Gastrocnemius medialis (tissue), 4 donors: Measurements from ENCODE around the gene ATG4D. TPM values are rescaled to one million over a fixed set of nuclear protein-coding genes. Genes with fewer than 3 reads are reported as not detected.
"Not testable (repeated sequence)": the region's sequence is repeated elsewhere in the genome, so short reads cannot be mapped to it uniquely, and the experiment has no call there.

Source experiments
- ATAC-seq, 2 donors: fragments of 150-250 bp; one replicate each; pipeline ENCODE4 v1.9.1; 2016
- DNase-seq, 2 donors: peaks; one replicate each; pipeline ENCODE4 v3.0.0-alpha.2; 2019
- H3K27ac ChIP-seq, 4 donors: fragments of 200-600 bp; sonication (generic); 1 replicate in 1 of 4; 2 replicates in 3 of 4; pipeline ENCODE4 v1.5.1; 2016 to 2018; ENCODE audit warnings: mild to moderate bottlenecking in 2 of 4, moderate library complexity in 1 of 4
- H3K27me3 ChIP-seq, 3 donors: fragments of 200-600 bp; sonication (generic) in 2 of 3; 1 replicate in 1 of 3; 2 replicates in 2 of 3; pipeline versions ENCODE4 v1.5.1 to v1.6.0; 2016 to 2019; ENCODE audit warnings: mild to moderate bottlenecking in 1 of 3, moderate library complexity in 1 of 3
- H3K36me3 ChIP-seq, 2 donors: fragments of 200-600 bp; sonication (generic) in 1 of 2; one replicate each; pipeline ENCODE4 v1.5.1; 2017 to 2018
- H3K4me1 ChIP-seq, 2 donors: fragments of 200-600 bp; sonication (generic) in 1 of 2; one replicate each; pipeline ENCODE4 v1.5.1; 2016 to 2017; ENCODE audit warnings: mild to moderate bottlenecking in 2 of 2
- H3K4me3 ChIP-seq, 4 donors: fragments of 200-600 bp; sonication (generic) in 3 of 4; 1 replicate in 1 of 4; 2 replicates in 3 of 4; pipeline ENCODE4 v1.5.1; 2016 to 2019; ENCODE audit warnings: mild to moderate bottlenecking in 2 of 4
- H3K9me3 ChIP-seq, 3 donors: fragments of 200-600 bp; sonication (generic) in 2 of 3; 1 replicate in 1 of 3; 2 replicates in 2 of 3; pipeline ENCODE4 v1.5.1; 2016 to 2019
- CTCF ChIP-seq, 5 experiments: fragments of 450-650 bp in 3 of 5; fragments of 200-600 bp in 2 of 5; sonication (generic) in 2 of 5; IDR thresholded peaks in 4 of 5; conservative IDR thresholded peaks in 1 of 5; 1 replicate in 4 of 5; 2 replicates in 1 of 5; pipeline ENCODE4 v1.5.1; 2016 to 2019; ENCODE audit warnings: antibody characterized with exemption in 5 of 5, mild to moderate bottlenecking in 3 of 5, moderate library complexity in 3 of 5
- POLR2A ChIP-seq, 2 donors: fragments of 450-650 bp; IDR thresholded peaks; one replicate each; pipeline ENCODE4 v1.6.1; 2017; ENCODE audit warnings: antibody characterized with exemption in 2 of 2, mild to moderate bottlenecking in 2 of 2, moderate library complexity in 2 of 2
- in situ Hi-C, 4 donors: fragments of 200-750 bp; cut with MboI; loops; one replicate each; pipeline versions ENCODE4 v1.15.0 to v1.8.0; 2017; ENCODE audit warnings: low sequenced_read_pairs in 4 of 4
- intact Hi-C: fragments of 100-400 bp; cut with DNase I; formaldehyde crosslinking; loops from one replicate; pipeline ENCODE4 v1.15.1; 2023; ENCODE audit warnings: low total_unique reads
- total RNA-seq, 4 donors: library from RNA; depleted of rRNA; stranded (reverse); fragments of >200 nt; gene quantifications; one replicate each; pipeline versions ENCODE4 v1.1.0 to v1.2.3, GENCODE V29; 2016

Gene ATG4D
- total RNA-seq, 4 donors from 2014 or later = 67.6 to 127 (median 96.0) TPM

GRCh38 chr19:10546817-10547216 is 3.1 kb downstream of the ATG4D start:
- intact Hi-C loops = no loop called here
- no peak for TF ChIP-seq CTCF (IDR thresholded peaks at IDR 0.05 in 4 of 5, conservative IDR thresholded peaks at IDR 0.05 in 1 of 5)
- no peak for TF ChIP-seq POLR2A (IDR thresholded peaks at IDR 0.05)
- no peak for ATAC-seq

GRCh38 chr19:10548746-10549276 is 5.1 kb downstream of the ATG4D start:
- H3K27me3 ChIP-seq = no peaks in the 10 kb centered on the region
- no peak overlapping the region for H3K27ac ChIP-seq
- H3K36me3 ChIP-seq = peaks cover 0 to 79% of the 10 kb centered on the region in 2 donors
- no peak overlapping the region for H3K4me3 ChIP-seq
- no peak for ATAC-seq
- no peaks in the 10 kb centered on the region for H3K9me3 ChIP-seq
- in situ Hi-C loops (loop anchor here in 1 of 4 donors (10.0 kb wide), 1 partner anchor 64 kb away; no protein-coding TSS in a partner anchor), intact Hi-C loops (no loop called here)
- no peak for DNase-seq
- peaks cover 12 to 18% of the 10 kb centered on the region in 2 donors for H3K4me1 ChIP-seq
- TF ChIP-seq POLR2A (IDR thresholded peaks at IDR 0.05) (no peak), CTCF (IDR thresholded peaks at IDR 0.05 in 4 of 5, conservative IDR thresholded peaks at IDR 0.05 in 1 of 5) (no peak)

More at GRCh38 chr19:10546817-10547216, 3.1 kb downstream of the ATG4D start:
- no peak for DNase-seq
- peaks cover 15 to 18% of the 10 kb centered on the region in 2 donors for H3K4me1 ChIP-seq
- in situ Hi-C loops = loop anchor here in 1 of 4 donors (10.0 kb wide), 1 partner anchor 62 kb away; no protein-coding TSS in a partner anchor
- no peak overlapping the region for H3K4me3 ChIP-seq
- peaks cover 0 to 59% of the 10 kb centered on the region in 2 donors for H3K36me3 ChIP-seq
- no peaks in the 10 kb centered on the region for H3K27me3 ChIP-seq
- no peaks in the 10 kb centered on the region for H3K9me3 ChIP-seq
- no peak overlapping the region for H3K27ac ChIP-seq

GRCh38 chr19:10549733-10550132 is 6.0 kb downstream of the ATG4D start:
- TF ChIP-seq CTCF (IDR thresholded peaks at IDR 0.05 in 4 of 5, conservative IDR thresholded peaks at IDR 0.05 in 1 of 5) = no peak
- no peak for TF ChIP-seq POLR2A (IDR thresholded peaks at IDR 0.05)
- ATAC-seq (no peak), DNase-seq (no peak)
- Histone ChIP-seq H3K4me3 (no peak overlapping the region), H3K36me3 (peaks cover 0 to 88% of the 10 kb centered on the region in 2 donors), H3K27ac (no peak overlapping the region), H3K4me1 (peaks cover 9 to 12% of the 10 kb centered on the region in 2 donors), H3K27me3 (no peaks in the 10 kb centered on the region), H3K9me3 (no peaks in the 10 kb centered on the region)
- in situ Hi-C loops (loop anchor here in 1 of 4 donors (10.0 to 25.0 kb wide), 2 partner anchors 65 to 137 kb away; partner anchors contain the start of genes CDC37 and PDE4A), intact Hi-C loops (no loop called here)

GRCh38 chr19:10550336-10550735 is 6.6 kb downstream of the ATG4D start:
- in situ Hi-C loops (loop anchor here in 1 of 4 donors (25.0 kb wide), 1 partner anchor 138 kb away; the partner anchor contains the start of genes CDC37 and PDE4A), intact Hi-C loops (no loop called here)
- no peaks in the 10 kb centered on the region for H3K27me3 ChIP-seq
- no peak overlapping the region for H3K4me3 ChIP-seq
- H3K4me1 ChIP-seq = peaks cover 2 to 6% of the 10 kb centered on the region in 2 donors
- DNase-seq = no peak
- peaks cover 0 to 88% of the 10 kb centered on the region in 2 donors for H3K36me3 ChIP-seq
- H3K9me3 ChIP-seq = no peaks in the 10 kb centered on the region
- no peak overlapping the region for H3K27ac ChIP-seq
- TF ChIP-seq POLR2A (IDR thresholded peaks at IDR 0.05) (no peak), CTCF (IDR thresholded peaks at IDR 0.05 in 4 of 5, conservative IDR thresholded peaks at IDR 0.05 in 1 of 5) (no peak)
- no peak for ATAC-seq

- H3K4me1 ChIP-seq, H3K27me3 ChIP-seq, H3K27ac ChIP-seq, DNase-seq, intact Hi-C loops, H3K9me3 ChIP-seq, H3K4me3 ChIP-seq, ATAC-seq: not testable (repeated sequence)
- in situ Hi-C loops = loop anchor here in 1 of 4 donors (25.0 kb wide), 1 partner anchor 139 kb away; the partner anchor contains the start of genes CDC37 and PDE4A
- peaks cover 0 to 85% of the 10 kb centered on the region in 2 donors for H3K36me3 ChIP-seq
Measured at GRCh38 chr19:10551006-10551405, 7.3 kb downstream of the ATG4D start.
